BE2C (cell line): ENCODE results near the gene SAE1.

Experiments
- DNase-seq: peaks from one replicate; pipeline ENCODE4 v3.0.0-alpha.2; 2020
- H3K27me3 ChIP-seq: fragments of 250-450 bp; sonication (Bioruptor Pico); 2 replicates; pipeline ENCODE4 v1.5.1; 2020; ENCODE audit warnings: mild to moderate bottlenecking
- H3K36me3 ChIP-seq: fragments of 250-450 bp; sonication (Bioruptor Pico); 2 replicates; pipeline ENCODE4 v1.5.1; 2020; ENCODE audit warnings: mild to moderate bottlenecking
- H3K4me1 ChIP-seq: fragments of 250-450 bp; sonication (Bioruptor Pico); 2 replicates; pipeline ENCODE4 v1.5.1; 2020
- H3K4me3 ChIP-seq: 2 replicates; pipeline ENCODE4 v1.5.1; 2011; ENCODE audit warnings: low read depth, low read length
- H3K9me3 ChIP-seq: fragments of 250-450 bp; sonication (Bioruptor Pico); 2 replicates; pipeline ENCODE4 v1.5.1; 2020
- TF ChIP-seq, protein P1 (sequence below): IDR thresholded peaks from 2 replicates; pipeline ENCODE4 v1.5.1; 2012; ENCODE audit warnings: mild to moderate bottlenecking, low read depth, low read length

SAE1 gene

GRCh38 chr19:47209319-47210179 is 78.9 kb downstream of the SAE1 start:
- TF ChIP-seq, protein P1, sequence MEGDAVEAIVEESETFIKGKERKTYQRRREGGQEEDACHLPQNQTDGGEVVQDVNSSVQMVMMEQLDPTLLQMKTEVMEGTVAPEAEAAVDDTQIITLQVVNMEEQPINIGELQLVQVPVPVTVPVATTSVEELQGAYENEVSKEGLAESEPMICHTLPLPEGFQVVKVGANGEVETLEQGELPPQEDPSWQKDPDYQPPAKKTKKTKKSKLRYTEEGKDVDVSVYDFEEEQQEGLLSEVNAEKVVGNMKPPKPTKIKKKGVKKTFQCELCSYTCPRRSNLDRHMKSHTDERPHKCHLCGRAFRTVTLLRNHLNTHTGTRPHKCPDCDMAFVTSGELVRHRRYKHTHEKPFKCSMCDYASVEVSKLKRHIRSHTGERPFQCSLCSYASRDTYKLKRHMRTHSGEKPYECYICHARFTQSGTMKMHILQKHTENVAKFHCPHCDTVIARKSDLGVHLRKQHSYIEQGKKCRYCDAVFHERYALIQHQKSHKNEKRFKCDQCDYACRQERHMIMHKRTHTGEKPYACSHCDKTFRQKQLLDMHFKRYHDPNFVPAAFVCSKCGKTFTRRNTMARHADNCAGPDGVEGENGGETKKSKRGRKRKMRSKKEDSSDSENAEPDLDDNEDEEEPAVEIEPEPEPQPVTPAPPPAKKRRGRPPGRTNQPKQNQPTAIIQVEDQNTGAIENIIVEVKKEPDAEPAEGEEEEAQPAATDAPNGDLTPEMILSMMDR = no peak
- peaks cover 6% of the 10 kb centered on the region for H3K4me1 ChIP-seq
- DNase-seq = no peak
- no peak overlapping the region for H3K4me3 ChIP-seq
- no peaks in the 10 kb centered on the region for H3K9me3 ChIP-seq
- H3K36me3 ChIP-seq = peaks cover 54% of the 10 kb centered on the region
- H3K27me3 ChIP-seq = no peaks in the 10 kb centered on the region

DNA sequence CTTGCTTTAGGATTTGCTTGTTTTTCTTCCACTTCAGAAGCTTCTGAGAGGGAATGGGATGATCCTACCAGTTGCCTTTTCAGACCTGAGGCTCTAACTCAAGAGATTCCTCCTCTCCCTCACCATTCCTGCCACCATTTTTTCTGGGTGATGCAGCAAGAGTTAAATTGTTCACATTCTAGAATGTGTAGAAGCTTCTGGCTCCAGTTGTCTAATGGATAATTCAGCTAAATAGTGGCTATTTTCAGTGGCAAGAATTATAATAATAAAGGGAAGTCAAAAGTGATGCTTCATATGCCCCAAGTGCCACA is 79.5 kb downstream of the SAE1 start:
- peaks cover 6% of the 10 kb centered on the region for H3K4me1 ChIP-seq
- peaks cover 48% of the 10 kb centered on the region for H3K36me3 ChIP-seq
- TF ChIP-seq, protein P1 = no peak
- no peaks in the 10 kb centered on the region for H3K27me3 ChIP-seq
- no peaks in the 10 kb centered on the region for H3K9me3 ChIP-seq
- no peak overlapping the region for H3K4me3 ChIP-seq
- DNase-seq = no peak

DNA sequence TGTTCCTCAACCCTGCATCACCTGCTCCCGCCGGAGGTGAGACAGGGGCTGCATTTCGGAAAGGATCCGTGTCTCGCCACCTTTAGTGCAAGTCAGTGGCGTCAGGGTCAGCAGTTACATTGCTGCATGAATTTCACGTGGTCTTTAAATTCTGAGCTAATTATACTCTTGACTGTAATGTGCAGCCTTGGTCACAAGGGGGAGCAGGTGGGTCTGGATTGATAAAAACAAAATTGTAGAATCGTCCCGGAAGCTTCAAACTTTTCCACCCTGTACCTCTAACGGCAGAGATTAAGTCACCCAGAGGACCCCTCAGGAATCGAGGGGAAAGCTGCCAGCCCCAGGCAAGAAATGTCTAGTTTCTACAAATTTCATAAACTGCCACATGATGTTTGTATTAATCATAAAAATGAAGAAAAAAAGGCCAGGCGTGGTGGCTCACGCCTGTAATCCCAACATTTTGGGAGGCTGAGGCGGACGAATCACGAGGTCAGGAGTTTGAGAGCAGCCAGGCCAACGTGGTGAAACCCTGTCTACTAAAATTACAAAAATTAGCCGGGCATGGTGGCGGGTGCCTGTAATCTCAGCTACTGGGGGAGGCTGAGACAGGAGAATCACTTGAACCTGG is 80.2 kb downstream of the SAE1 start:
- Histone ChIP-seq H3K4me1 (peaks cover 6% of the 10 kb centered on the region), H3K36me3 (peaks cover 42% of the 10 kb centered on the region), H3K9me3 (no peaks in the 10 kb centered on the region), H3K27me3 (no peaks in the 10 kb centered on the region), H3K4me3 (no peak overlapping the region)
- DNase-seq = peak; percentile 80
- TF ChIP-seq, protein P1 = peak; percentile 83

DNA sequence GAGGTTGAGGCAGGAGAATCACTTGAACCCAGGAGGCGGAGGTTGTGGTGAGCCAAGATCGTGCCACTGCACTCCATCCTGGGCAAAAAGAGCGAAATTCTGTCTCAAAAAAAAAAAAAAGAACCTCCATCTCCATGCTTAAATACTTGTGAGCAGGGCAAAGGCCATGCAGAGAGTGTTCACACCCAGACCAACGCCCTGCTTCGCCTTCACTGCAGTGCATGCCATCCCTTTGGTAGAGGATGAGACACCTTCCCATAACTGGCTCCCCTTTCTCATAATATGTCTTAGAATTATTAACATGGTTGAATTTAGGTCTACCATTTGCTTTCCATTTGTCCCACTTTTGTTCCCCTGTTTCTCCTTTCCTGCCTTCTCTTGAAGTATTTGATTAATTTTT is 84.9 kb downstream of the SAE1 start:
- TF ChIP-seq, protein P1 = no peak
- H3K4me1 ChIP-seq = peaks cover 3% of the 10 kb centered on the region
- peaks cover 12% of the 10 kb centered on the region for H3K36me3 ChIP-seq
- DNase-seq = no peak
- no peak overlapping the region for H3K4me3 ChIP-seq
- H3K27me3 ChIP-seq = no peaks in the 10 kb centered on the region
- no peaks in the 10 kb centered on the region for H3K9me3 ChIP-seq

DNA sequence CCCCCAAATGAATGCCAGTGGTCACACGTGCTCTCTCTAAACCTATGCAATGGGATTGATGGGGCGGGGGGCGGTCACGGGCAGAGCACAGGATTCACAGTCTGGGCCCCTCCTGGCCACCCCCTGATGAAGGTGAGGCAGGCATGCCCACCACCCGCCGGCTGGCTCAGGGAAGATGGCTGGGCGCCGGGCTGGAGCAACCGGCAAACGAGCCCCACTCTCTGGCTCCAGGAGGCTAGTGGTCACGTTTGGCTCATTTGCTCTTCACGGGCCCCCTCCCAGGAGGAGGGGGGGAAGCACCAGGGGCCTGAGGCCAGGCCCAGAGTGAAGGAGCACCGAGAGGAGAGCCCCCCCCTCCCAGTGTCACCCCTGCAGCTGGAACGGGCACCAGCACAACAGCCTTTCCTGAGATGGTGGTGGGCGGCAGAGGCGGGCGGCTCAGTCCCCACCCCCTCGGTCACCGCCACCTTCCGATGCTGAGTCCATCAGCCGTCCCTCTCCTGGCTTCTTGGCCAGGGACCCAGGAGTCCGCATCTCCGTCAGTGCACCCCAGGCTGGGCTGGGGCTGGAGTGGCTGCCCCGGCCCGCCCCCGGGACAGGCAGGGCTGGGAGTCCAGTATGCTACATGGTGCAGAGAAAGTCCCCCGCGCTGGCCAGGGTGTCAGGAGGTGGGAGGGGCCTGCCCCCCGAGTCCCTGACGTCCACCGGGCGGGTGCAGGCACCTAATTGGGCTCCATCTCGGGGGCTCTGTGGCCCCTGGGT is 90.6 kb downstream of the SAE1 start:
- no peaks in the 10 kb centered on the region for H3K9me3 ChIP-seq
- no peak overlapping the region for H3K4me3 ChIP-seq
- TF ChIP-seq, protein P1 = no peak
- peaks cover 3% of the 10 kb centered on the region; the same call in 1 of the 2 replicates for H3K4me1 ChIP-seq
- no peak for DNase-seq
- H3K36me3 ChIP-seq = no peaks in the 10 kb centered on the region
- H3K27me3 ChIP-seq = no peaks in the 10 kb centered on the region
